ENCODE measurements around the gene DNM3.

DNM3 gene

DNA sequence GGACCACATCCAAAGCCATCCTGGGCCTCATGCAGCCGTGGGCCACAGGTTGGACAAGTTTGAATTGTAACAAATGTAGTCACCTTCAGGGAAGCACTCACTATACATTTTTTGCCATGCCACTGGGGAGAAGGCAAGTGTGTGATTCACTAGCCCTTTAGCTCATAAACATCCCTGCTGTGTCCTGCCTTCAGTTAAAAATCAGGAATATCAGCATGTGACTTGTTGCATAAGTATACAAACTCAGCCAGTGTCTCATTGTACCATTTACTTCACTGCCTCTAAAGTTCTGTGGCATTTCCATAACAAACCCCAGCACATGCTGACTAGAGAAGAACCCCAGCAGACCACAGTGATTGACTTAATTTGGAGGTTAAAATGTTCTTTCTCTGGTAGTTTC lies 437.2 kb downstream of the DNM3 start:
- Histone ChIP-seq H3K27me3 (ENCODE audit: insufficient read depth, low read length) (peaks cover 21% of the 10 kb centered on the region; the same call in 1 of the 2 replicates), H3K9me3 (ENCODE audit: insufficient read depth, low read depth, low read length) (no peaks in the 10 kb centered on the region), H3K4me1 (ENCODE audit: insufficient read depth, low read length) (peaks cover 25% of the 10 kb centered on the region; the same call in 1 of the 2 replicates), H3K36me3 (ENCODE audit: insufficient read depth, low read depth, low read length) (no peaks in the 10 kb centered on the region), H3K9ac (ENCODE audit: low read depth, low read length) (no peak overlapping the region), H3K27ac (ENCODE audit: low read length) (no peak overlapping the region), H3K4me3 (ENCODE audit: low read length) (peak overlapping the region; percentile 11; the same call in 1 of the 2 replicates)

DNA sequence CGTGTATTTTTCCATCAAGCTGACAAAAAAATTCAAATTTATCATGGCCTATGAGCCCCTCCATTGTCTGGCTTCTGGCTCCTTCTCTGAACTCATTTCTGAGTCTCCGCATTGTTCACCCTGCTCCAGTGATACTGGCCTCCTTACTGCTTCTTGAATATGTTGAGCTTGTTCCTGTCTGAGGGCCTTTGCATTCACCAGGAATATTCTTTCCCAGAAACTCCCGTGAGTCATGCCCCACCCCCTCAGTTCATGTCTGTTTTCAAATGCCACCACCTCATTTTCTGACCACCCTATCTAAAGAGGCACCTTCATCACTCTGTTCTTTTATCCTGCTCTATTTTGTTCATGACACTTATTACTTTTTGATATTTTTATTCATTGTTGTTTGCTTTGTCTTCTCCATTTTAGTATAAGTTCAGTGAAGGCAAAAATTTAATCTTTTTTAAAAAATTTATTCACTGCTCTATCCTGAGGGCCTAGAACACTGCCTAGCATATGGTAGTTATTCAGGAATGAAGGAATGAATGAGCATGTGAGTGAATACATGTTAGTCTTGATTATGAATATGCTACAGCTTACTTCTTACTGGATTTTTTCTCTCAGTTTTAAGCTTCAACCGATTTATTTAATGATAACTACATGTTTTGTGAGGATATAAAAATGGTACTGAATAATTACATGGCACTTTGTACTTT lies 438.8 kb downstream of the DNM3 start:
- H3K4me3 ChIP-seq (ENCODE audit: low read length): no peak overlapping the region
- no peaks in the 10 kb centered on the region for H3K9me3 ChIP-seq (ENCODE audit: insufficient read depth, low read depth, low read length)

DNA sequence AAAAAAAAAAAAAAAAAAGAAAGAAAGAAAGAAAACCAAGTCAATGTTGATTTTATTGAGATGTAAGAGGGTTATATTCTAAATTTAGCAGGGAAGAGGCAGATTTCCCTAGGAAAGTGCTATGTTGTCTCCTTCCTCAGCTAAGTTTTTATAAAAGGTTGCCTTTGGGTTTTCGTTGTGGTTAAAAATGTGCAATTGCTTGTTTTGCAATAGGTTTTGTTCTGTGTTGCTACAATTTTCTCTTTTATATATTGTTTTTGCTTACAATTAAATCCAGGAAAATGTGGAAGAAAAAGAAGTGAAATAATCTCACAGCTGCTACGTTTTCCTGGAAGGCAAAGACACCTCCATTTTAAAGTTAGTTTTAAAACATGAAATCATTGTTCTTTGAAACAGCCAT lies 442.5 kb downstream of the DNM3 start:
- no peak overlapping the region for H3K27ac ChIP-seq (ENCODE audit: low read length)
- H3K9me3 ChIP-seq (ENCODE audit: insufficient read depth, low read depth, low read length): no peaks in the 10 kb centered on the region
- peaks cover 17% of the 10 kb centered on the region; the same call in 1 of the 2 replicates for H3K4me1 ChIP-seq (ENCODE audit: insufficient read depth, low read length)
- H3K36me3 ChIP-seq (ENCODE audit: insufficient read depth, low read depth, low read length): no peaks in the 10 kb centered on the region
- no peak overlapping the region for H3K9ac ChIP-seq (ENCODE audit: low read depth, low read length)
- H3K27me3 ChIP-seq (ENCODE audit: insufficient read depth, low read length): peaks cover 9% of the 10 kb centered on the region; the same call in 1 of the 2 replicates
- no peak overlapping the region for H3K4me3 ChIP-seq (ENCODE audit: low read length)

More for the DNA sequence above, 438.8 kb downstream of the DNM3 start:
- Histone ChIP-seq H3K36me3 (ENCODE audit: insufficient read depth, low read depth, low read length) (no peaks in the 10 kb centered on the region), H3K9ac (ENCODE audit: low read depth, low read length) (no peak overlapping the region), H3K27me3 (ENCODE audit: insufficient read depth, low read length) (peaks cover 21% of the 10 kb centered on the region; the same call in 1 of the 2 replicates), H3K27ac (ENCODE audit: low read length) (no peak overlapping the region), H3K4me1 (ENCODE audit: insufficient read depth, low read length) (peaks cover 25% of the 10 kb centered on the region; the same call in 1 of the 2 replicates)

DNA sequence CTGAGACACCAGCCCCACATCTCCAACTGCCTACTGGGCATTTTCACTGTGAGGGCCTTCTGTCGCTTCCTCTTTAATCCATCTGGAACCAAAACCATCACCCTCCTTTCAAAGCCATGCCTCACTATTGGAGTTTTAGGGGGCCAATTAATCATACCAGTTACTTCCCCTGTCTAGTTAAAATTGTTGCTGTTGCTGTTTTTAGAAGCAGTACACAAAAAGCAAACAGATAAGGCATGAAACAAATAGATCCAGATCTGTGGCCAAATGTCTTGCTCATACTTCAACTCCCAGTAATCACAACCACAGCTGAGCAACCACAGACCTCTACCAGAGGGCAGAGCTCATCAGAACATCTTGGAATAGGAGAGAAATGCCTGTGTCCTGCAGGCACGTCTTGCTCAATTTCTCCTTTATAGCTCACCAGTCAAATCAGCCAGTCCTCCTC lies 445.4 kb downstream of the DNM3 start:
- Histone ChIP-seq H3K36me3 (ENCODE audit: insufficient read depth, low read depth, low read length) (no peaks in the 10 kb centered on the region), H3K9ac (ENCODE audit: low read depth, low read length) (no peak overlapping the region), H3K4me1 (ENCODE audit: insufficient read depth, low read length) (no peaks in the 10 kb centered on the region), H3K27ac (ENCODE audit: low read length) (no peak overlapping the region), H3K4me3 (ENCODE audit: low read length) (no peak overlapping the region), H3K9me3 (ENCODE audit: insufficient read depth, low read depth, low read length) (no peaks in the 10 kb centered on the region), H3K27me3 (ENCODE audit: insufficient read depth, low read length) (no peaks in the 10 kb centered on the region)

DNA sequence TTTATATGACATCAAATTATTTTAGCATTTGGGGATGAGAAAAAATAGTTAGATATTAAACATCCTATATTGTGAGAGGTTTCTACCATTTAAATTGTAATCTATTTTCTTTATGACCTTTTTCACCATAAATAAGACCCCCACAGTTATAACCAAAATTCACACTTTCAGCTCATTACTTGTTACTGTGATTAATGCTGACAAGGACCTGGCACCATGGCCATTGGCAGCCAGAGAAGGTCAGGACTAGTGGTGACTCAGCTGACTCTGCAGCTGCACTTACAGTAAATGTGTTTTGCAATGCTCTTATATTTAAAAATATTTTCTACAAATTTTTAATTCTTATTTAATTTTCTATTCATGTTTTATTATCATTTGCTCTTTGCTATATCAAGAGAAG lies 445.9 kb downstream of the DNM3 start:
- H3K36me3 ChIP-seq (ENCODE audit: insufficient read depth, low read depth, low read length): no peaks in the 10 kb centered on the region
- no peaks in the 10 kb centered on the region for H3K4me1 ChIP-seq (ENCODE audit: insufficient read depth, low read length)
- H3K9ac ChIP-seq (ENCODE audit: low read depth, low read length): no peak overlapping the region
- H3K27ac ChIP-seq (ENCODE audit: low read length): no peak overlapping the region
- no peak overlapping the region for H3K4me3 ChIP-seq (ENCODE audit: low read length)
- no peaks in the 10 kb centered on the region for H3K9me3 ChIP-seq (ENCODE audit: insufficient read depth, low read depth, low read length)
- no peaks in the 10 kb centered on the region for H3K27me3 ChIP-seq (ENCODE audit: insufficient read depth, low read length)

DNA sequence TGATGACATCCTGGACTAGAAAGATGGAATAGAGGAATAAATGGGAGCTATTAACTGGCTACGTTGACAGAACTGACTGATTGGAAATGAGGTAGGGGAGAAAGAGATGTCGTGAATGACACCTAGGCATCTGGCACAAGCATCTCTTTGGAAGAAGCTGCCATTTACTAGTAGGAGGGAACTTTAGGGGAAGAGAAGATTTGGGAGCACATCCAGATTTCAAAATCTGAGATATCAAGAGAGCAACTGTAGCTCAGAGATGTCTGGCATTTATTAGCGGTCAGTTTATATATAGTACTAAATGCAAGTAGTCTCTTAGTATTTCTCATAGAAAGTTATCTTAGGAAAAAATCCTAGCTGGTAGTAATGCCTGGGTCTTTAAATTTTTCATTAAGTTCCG lies 447.3 kb downstream of the DNM3 start:
- Histone ChIP-seq H3K4me1 (ENCODE audit: insufficient read depth, low read length) (no peaks in the 10 kb centered on the region), H3K9me3 (ENCODE audit: insufficient read depth, low read depth, low read length) (no peaks in the 10 kb centered on the region), H3K27me3 (ENCODE audit: insufficient read depth, low read length) (no peaks in the 10 kb centered on the region), H3K4me3 (ENCODE audit: low read length) (no peak overlapping the region), H3K9ac (ENCODE audit: low read depth, low read length) (no peak overlapping the region), H3K36me3 (ENCODE audit: insufficient read depth, low read depth, low read length) (no peaks in the 10 kb centered on the region), H3K27ac (ENCODE audit: low read length) (no peak overlapping the region)

DNA sequence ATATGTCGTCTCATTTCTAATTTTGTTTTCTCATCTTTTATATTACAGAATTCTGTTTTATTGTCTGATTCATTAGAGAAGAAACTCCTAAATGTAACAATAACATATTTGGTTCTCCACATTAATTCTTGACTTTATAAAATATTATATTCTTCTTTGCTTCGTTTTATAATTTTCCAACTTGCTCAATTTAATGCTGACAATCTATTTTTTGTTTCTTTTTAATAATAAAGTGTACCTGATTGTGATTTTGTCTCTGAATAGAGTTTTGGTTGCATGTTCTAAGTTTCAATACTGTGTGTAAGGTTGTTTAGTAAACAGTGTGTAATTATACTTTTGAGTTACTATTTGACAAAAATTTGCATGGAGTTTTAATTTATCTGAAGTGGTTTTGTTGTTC lies 448.1 kb downstream of the DNM3 start:
- Histone ChIP-seq H3K9me3 (ENCODE audit: insufficient read depth, low read depth, low read length) (no peaks in the 10 kb centered on the region), H3K9ac (ENCODE audit: low read depth, low read length) (no peak overlapping the region), H3K36me3 (ENCODE audit: insufficient read depth, low read depth, low read length) (no peaks in the 10 kb centered on the region), H3K4me3 (ENCODE audit: low read length) (no peak overlapping the region), H3K4me1 (ENCODE audit: insufficient read depth, low read length) (no peaks in the 10 kb centered on the region), H3K27ac (ENCODE audit: low read length) (no peak overlapping the region), H3K27me3 (ENCODE audit: insufficient read depth, low read length) (no peaks in the 10 kb centered on the region)

DNA sequence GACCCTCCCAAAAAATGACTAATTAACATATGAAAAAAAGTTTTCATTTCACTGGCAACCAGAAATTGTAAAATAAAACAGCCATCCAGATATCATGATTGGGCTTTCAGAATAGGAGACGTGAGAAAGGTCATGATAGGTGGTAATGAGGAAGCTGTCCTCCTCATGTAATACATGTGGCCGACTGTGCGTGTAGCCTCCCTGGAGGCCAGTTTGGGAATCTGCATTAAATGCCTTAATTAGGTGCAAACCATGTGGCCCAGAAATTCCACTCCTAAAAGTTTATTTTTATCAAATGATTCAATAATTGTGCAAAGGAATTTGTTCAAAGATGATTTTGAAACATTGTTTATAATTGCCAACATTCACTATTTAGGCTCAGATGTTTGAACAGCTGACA lies 451.5 kb downstream of the DNM3 start:
- Histone ChIP-seq H3K4me1 (ENCODE audit: insufficient read depth, low read length) (no peaks in the 10 kb centered on the region), H3K9me3 (ENCODE audit: insufficient read depth, low read depth, low read length) (no peaks in the 10 kb centered on the region), H3K4me3 (ENCODE audit: low read length) (no peak overlapping the region), H3K36me3 (ENCODE audit: insufficient read depth, low read depth, low read length) (no peaks in the 10 kb centered on the region), H3K27ac (ENCODE audit: low read length) (no peak overlapping the region), H3K27me3 (ENCODE audit: insufficient read depth, low read length) (no peaks in the 10 kb centered on the region), H3K9ac (ENCODE audit: low read depth, low read length) (no peak overlapping the region)

DNA sequence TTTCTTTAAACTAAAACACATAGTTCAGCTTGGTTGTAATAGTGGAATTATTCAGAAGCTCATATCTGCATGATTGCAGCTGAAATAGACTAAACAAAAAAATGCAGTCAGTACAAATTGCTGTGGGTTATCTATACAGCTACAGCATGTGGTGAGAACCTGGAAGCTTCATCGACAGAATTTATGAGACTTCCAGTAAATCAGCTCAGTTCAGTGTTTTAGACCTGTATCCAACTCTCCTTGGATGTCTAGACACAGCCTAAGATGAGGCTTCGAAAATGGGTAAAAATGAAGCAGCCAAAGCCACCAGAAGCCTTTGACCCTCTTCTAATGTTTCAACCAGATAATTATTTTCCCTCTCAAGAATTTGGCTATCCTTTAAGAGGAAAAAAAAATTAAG lies 452.1 kb downstream of the DNM3 start:
- Histone ChIP-seq H3K27ac (ENCODE audit: low read length) (no peak overlapping the region), H3K27me3 (ENCODE audit: insufficient read depth, low read length) (no peaks in the 10 kb centered on the region), H3K9me3 (ENCODE audit: insufficient read depth, low read depth, low read length) (no peaks in the 10 kb centered on the region), H3K4me3 (ENCODE audit: low read length) (no peak overlapping the region), H3K9ac (ENCODE audit: low read depth, low read length) (no peak overlapping the region), H3K4me1 (ENCODE audit: insufficient read depth, low read length) (no peaks in the 10 kb centered on the region), H3K36me3 (ENCODE audit: insufficient read depth, low read depth, low read length) (no peaks in the 10 kb centered on the region)

DNA sequence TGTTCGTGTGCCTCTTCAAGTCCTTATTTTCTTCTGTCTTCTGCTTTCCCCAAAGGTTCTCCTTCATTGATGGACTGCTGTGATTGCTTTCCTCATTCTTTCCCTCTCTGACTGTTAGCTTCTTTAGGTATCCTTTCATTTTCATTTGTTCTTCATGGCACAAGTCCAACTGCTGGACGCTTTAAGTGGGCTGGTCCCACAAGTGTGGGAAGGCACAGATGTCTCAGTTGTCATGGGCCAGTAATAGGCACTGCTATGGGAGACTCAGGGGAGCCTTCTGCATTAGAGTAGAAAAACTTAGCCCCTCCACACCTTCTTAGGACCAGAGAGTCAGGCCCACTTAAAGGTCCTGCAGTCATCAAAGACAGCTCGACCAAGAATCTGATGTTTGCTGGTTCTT lies 456.8 kb downstream of the DNM3 start:
- Histone ChIP-seq H3K9ac (ENCODE audit: low read depth, low read length) (no peak overlapping the region), H3K4me1 (ENCODE audit: insufficient read depth, low read length) (no peaks in the 10 kb centered on the region), H3K36me3 (ENCODE audit: insufficient read depth, low read depth, low read length) (no peaks in the 10 kb centered on the region), H3K9me3 (ENCODE audit: insufficient read depth, low read depth, low read length) (peaks cover 22% of the 10 kb centered on the region), H3K27ac (ENCODE audit: low read length) (no peak overlapping the region), H3K27me3 (ENCODE audit: insufficient read depth, low read length) (no peaks in the 10 kb centered on the region), H3K4me3 (ENCODE audit: low read length) (no peak overlapping the region)

DNA sequence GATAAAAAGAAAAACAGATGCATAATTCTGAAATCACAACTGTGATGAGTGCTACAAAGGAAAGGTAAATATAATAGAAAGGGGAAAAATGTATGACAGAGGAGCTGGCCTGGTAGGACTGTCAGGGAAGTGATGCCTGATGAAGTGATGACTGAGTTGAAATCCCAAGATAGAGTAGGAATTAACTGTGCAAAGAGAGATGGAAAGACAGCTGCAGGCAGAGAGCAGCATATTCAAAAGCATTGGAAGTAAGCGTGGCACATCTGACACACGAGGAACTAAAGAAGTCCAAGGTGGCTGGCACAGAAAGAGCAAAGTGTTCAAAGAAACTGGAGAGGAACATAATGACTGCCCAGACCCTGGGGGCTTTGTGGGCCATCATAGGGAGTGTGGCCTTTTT lies 457.6 kb downstream of the DNM3 start:
- no peaks in the 10 kb centered on the region for H3K4me1 ChIP-seq (ENCODE audit: insufficient read depth, low read length)
- H3K27me3 ChIP-seq (ENCODE audit: insufficient read depth, low read length): no peaks in the 10 kb centered on the region
- H3K36me3 ChIP-seq (ENCODE audit: insufficient read depth, low read depth, low read length): no peaks in the 10 kb centered on the region
- H3K4me3 ChIP-seq (ENCODE audit: low read length): no peak overlapping the region
- H3K9ac ChIP-seq (ENCODE audit: low read depth, low read length): no peak overlapping the region
- peaks cover 22% of the 10 kb centered on the region for H3K9me3 ChIP-seq (ENCODE audit: insufficient read depth, low read depth, low read length)
- no peak overlapping the region for H3K27ac ChIP-seq (ENCODE audit: low read length)

DNA sequence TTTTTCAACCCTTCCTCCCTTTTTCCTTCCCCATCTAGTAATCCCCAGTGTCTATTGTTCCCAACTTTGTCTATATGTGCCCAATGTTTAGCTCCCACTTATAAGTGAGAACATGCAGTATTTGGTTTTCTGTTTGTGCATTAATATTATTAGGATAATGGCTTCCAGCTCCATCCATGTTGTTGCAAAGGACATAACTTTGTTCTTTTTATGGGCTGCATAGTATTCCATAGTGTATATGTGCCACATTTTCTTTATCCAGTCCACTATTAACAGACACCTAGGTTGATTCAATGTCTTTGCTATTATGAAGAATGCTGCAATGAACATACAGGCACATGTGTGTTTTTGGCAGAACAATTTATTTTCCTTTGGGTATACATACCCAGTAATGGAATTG lies 458.2 kb downstream of the DNM3 start:
- no peak overlapping the region for H3K4me3 ChIP-seq (ENCODE audit: low read length)
- no peaks in the 10 kb centered on the region for H3K27me3 ChIP-seq (ENCODE audit: insufficient read depth, low read length)
- no peak overlapping the region for H3K9ac ChIP-seq (ENCODE audit: low read depth, low read length)
- peaks cover 22% of the 10 kb centered on the region for H3K9me3 ChIP-seq (ENCODE audit: insufficient read depth, low read depth, low read length)
- H3K36me3 ChIP-seq (ENCODE audit: insufficient read depth, low read depth, low read length): no peaks in the 10 kb centered on the region
- H3K27ac ChIP-seq (ENCODE audit: low read length): no peak overlapping the region
- H3K4me1 ChIP-seq (ENCODE audit: insufficient read depth, low read length): no peaks in the 10 kb centered on the region

Data from iPS-20b (cell line).